Measurements from ENCODE around the gene UBE2E1. TPM values are rescaled to one million over a fixed set of nuclear protein-coding genes. Genes with fewer than 3 reads are reported as not detected.
"Not testable (repeated sequence)": the region's sequence is repeated elsewhere in the genome, so short reads cannot be mapped to it uniquely, and the experiment has no call there.

Gene UBE2E1
- total and polyA plus RNA-seq, 8 donors = 3.2 to 226 (median 78.1) TPM

DNA sequence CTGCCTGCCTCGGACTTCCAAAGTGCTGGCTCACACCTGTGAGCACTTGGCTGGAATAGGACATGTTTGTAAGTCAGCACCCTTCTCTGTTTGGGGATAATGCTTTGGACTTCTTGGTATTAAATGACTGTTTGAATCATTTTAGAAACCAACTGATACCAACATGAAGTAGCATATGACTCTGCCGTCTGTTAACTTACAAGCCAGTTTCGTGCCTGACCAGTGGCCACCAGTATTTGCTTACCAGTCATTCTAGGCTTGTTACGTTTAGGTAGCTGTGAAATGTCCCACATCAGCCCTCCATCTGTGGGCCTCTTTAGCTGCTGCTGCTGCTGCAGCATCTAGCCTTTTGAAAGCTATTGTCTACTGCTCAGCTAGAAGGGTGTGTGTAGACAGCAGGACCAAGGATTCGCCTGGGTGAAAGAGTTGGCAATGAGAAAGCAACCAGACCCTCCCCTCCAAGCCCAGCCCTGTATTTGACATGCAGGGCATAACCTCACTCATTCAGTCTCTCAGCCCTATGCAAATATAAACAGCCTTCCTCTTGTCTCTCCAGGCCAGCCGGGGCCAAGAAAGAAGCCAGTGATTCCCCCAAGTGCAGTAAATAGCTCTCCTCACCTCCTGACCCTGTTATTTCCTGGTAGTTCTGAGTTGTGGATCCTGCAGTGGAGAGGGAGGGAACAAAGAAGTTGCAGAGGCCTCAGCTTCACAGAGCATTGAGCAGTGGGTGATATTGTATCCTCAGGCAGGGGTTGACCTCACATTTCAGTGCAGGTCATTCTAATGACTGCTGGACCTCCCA lies 60.0 kb downstream of the UBE2E1 start:
- Histone ChIP-seq H3K4me1 (peaks cover 22 to 47% (median 34%) of the 10 kb centered on the region in 4 donors), H3K27me3 (no peaks in the 10 kb centered on the region), H3K4me3 (no peak overlapping the region), H3K36me3 (peaks cover 8 to 10% (median 9%) of the 10 kb centered on the region in 4 donors), H3K9me3 (no peaks in the 10 kb centered on the region), H3K27ac (peak overlapping the region in 2 of 5 donors; percentile 9 to 24)
- intact Hi-C loops (cut with DNase I; ENCODE audit: low total_unique reads) = no loop called here
- TF ChIP-seq EP300 (IDR thresholded peaks at IDR 0.05) = no peak
- TF ChIP-seq POLR2AphosphoS5 (IDR thresholded peaks at IDR 0.05) = peak in 1 of 3 donors; percentile 15
- WGBS, 5 donors = 57 to 66% (median 63%) methylated on average over 6 of the region's 6 CpGs
- peak in 1 of 2 donors; percentile 69 for DNase-seq

DNA sequence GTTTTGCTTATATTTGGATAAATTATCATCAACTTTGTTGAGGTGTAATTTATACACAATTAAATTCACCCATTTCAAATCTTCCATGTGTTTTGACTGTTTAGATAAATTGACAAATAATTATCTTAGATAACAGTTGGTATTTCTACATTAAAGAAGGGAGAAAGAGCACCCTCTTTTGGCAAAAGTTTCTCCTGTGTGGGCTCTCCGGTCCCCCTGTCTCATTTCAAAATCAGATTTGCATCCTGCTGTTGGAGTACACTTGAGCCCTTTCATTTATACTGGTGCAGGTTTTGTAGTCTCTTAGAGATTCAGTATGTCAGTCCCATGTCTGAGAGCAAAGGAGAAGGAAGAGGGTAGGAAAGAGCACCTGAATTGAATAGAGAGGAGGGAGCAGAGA lies 61.6 kb downstream of the UBE2E1 start:
- intact Hi-C loops (cut with DNase I; ENCODE audit: low total_unique reads) = no loop called here
- H3K4me3 ChIP-seq = no peak overlapping the region
- no peak overlapping the region for H3K27ac ChIP-seq
- WGBS, 5 donors = 69 to 81% (median 77%) methylated on average over 1 of the region's 1 CpG
- no peaks in the 10 kb centered on the region for H3K9me3 ChIP-seq
- DNase-seq = no peak
- TF ChIP-seq EP300 (IDR thresholded peaks at IDR 0.05) (no peak), POLR2A (IDR thresholded peaks at IDR 0.05) (no peak), POLR2AphosphoS5 (IDR thresholded peaks at IDR 0.05) (no peak)
- TF ChIP-seq, protein P1, sequence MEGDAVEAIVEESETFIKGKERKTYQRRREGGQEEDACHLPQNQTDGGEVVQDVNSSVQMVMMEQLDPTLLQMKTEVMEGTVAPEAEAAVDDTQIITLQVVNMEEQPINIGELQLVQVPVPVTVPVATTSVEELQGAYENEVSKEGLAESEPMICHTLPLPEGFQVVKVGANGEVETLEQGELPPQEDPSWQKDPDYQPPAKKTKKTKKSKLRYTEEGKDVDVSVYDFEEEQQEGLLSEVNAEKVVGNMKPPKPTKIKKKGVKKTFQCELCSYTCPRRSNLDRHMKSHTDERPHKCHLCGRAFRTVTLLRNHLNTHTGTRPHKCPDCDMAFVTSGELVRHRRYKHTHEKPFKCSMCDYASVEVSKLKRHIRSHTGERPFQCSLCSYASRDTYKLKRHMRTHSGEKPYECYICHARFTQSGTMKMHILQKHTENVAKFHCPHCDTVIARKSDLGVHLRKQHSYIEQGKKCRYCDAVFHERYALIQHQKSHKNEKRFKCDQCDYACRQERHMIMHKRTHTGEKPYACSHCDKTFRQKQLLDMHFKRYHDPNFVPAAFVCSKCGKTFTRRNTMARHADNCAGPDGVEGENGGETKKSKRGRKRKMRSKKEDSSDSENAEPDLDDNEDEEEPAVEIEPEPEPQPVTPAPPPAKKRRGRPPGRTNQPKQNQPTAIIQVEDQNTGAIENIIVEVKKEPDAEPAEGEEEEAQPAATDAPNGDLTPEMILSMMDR (IDR thresholded peaks at IDR 0.05) = no peak
- H3K4me1 ChIP-seq = peaks cover 22 to 42% (median 34%) of the 10 kb centered on the region in 4 donors
- H3K36me3 ChIP-seq = no peaks in the 10 kb centered on the region
- no peaks in the 10 kb centered on the region for H3K27me3 ChIP-seq

DNA sequence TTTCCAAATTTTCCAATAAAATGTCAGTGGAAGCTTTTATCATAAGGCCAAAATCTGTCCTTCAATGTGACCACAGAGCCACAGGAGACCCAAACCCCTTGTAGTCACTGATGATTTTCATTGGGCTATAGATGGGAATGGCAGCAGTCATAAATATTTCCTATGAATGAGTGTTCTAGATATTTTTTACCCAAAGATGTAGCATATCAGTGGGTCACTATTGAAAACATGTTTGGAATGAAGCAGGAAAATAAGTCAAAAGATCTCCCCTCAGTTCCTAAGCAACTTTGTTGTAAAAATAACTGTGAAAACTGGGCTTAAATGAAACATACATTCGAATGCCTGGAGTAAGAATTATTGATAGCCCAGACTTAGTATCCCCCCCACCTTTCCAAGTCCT lies 62.1 kb downstream of the UBE2E1 start:
- Histone ChIP-seq H3K4me1 (peaks cover 22 to 42% (median 33%) of the 10 kb centered on the region in 4 donors), H3K27ac (no peak overlapping the region), H3K36me3 (no peaks in the 10 kb centered on the region), H3K4me3 (no peak overlapping the region), H3K9me3 (no peaks in the 10 kb centered on the region), H3K27me3 (no peaks in the 10 kb centered on the region)
- DNase-seq = no peak
- intact Hi-C loops (cut with DNase I; ENCODE audit: low total_unique reads) = no loop called here
- WGBS, 5 donors = 77 to 96% (median 88%) methylated on average over 1 of the region's 1 CpG
- TF ChIP-seq, protein P1 (IDR thresholded peaks at IDR 0.05) = no peak
- TF ChIP-seq POLR2A (IDR thresholded peaks at IDR 0.05) = no peak
- TF ChIP-seq POLR2AphosphoS5 (IDR thresholded peaks at IDR 0.05) = no peak
- no peak for TF ChIP-seq EP300 (IDR thresholded peaks at IDR 0.05)

DNA sequence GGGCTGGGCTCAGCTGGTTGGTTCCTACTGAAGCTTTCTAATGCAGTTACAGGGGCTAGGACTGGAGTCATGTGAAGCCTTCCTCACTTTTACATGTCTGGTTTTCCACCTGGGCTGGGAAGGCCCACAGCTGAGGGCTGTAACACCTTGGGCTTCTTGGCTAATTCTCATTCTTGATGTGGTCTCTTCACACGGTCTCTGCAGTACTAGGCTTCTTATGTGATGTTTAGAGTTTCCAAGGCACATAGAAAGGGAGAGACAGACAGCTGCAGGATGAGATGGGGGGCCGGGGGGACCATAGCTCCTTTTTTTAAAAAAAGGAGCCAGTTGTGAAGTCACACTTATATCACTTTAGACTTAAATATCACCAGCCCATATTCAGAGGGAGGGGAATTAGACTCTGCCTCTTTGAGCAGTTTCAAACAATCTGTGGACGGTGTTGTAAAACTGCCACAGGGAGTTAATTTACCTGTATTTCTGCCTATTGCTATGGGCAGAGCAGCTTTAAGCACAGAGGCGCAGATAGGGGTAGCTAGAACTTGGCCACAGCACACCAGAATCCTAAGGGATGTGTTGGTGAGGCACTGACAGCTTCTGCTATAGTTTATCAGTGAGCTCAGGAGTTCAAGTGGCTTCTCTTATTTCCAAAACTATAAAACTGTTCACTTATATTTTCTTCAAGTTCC lies 64.4 kb downstream of the UBE2E1 start:
- intact Hi-C loops (cut with DNase I; ENCODE audit: low total_unique reads) = no loop called here
- H3K27ac ChIP-seq = no peak overlapping the region
- TF ChIP-seq POLR2AphosphoS5 (IDR thresholded peaks at IDR 0.05) (no peak), POLR2A (IDR thresholded peaks at IDR 0.05) (no peak), EP300 (IDR thresholded peaks at IDR 0.05) (no peak)
- TF ChIP-seq, protein P1 (IDR thresholded peaks at IDR 0.05) = no peak
- peaks cover 21 to 51% (median 36%) of the 10 kb centered on the region in 4 donors for H3K4me1 ChIP-seq
- no peaks in the 10 kb centered on the region for H3K9me3 ChIP-seq
- no peak overlapping the region for H3K4me3 ChIP-seq
- H3K27me3 ChIP-seq = no peaks in the 10 kb centered on the region
- H3K36me3 ChIP-seq = no peaks in the 10 kb centered on the region
- no peak for DNase-seq
- 92 to 100% (median 95%) methylated on average over 4 of the region's 4 CpGs for WGBS, 5 donors

DNA sequence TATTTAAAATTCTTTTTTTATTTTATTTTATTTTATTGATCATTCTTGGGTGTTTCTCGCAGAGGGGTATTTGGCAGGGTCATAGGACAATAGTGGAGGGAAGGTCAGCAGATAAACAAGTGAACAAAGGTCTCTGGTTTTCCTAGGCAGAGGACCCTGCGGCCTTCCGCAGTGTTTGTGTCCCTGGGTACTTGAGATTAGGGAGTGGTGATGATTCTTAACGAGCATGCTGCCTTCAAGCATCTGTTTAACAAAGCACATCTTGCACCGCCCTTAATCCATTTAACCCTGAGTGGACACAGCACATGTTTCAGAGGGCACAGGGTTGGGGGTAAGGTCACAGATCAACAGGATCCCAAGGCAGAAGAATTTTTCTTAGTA lies 64.9 kb downstream of the UBE2E1 start:
- intact Hi-C loops (cut with DNase I; ENCODE audit: low total_unique reads); H3K27ac ChIP-seq; H3K36me3 ChIP-seq; H3K9me3 ChIP-seq; H3K4me3 ChIP-seq; H3K27me3 ChIP-seq; DNase-seq: not testable (repeated sequence)
- 83 to 100% (median 100%) methylated on average over 1 to 3 of the region's 5 CpGs for WGBS, 5 donors
- H3K4me1 ChIP-seq = peaks cover 15 to 49% (median 31%) of the 10 kb centered on the region in 4 donors

DNA sequence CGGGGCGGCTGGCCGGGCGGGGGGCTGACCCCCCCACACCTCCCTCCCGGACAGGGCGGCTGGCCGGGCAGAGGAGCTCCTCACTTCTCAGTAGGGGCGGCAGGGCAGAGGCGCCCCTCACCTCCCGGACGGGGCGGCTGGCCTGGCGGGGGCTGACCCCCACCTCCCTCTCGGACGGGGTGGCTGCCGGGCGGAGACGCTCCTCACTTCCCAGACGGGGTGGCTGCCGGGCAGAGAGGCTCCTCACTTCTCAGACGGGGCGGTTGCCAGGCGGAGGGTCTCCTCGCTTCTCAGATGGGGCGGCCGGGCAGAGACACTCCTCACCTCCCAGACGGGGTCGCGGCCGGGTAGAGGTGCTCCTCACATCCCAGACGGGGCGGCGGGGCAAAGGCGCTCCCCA lies 65.6 kb downstream of the UBE2E1 start:
- DNase-seq; H3K9me3 ChIP-seq; H3K27ac ChIP-seq; H3K36me3 ChIP-seq; intact Hi-C loops (cut with DNase I; ENCODE audit: low total_unique reads); H3K27me3 ChIP-seq; H3K4me3 ChIP-seq: not testable (repeated sequence)
- 90 to 96% (median 94%) methylated on average over 2 to 34 of the region's 34 CpGs for WGBS, 5 donors
- peaks cover 8 to 48% (median 23%) of the 10 kb centered on the region in 4 donors for H3K4me1 ChIP-seq

Measured in stomach (tissue), 9 donors.